ENCODE results near the gene LARP7.

- TF ChIP-seq, protein P1, sequence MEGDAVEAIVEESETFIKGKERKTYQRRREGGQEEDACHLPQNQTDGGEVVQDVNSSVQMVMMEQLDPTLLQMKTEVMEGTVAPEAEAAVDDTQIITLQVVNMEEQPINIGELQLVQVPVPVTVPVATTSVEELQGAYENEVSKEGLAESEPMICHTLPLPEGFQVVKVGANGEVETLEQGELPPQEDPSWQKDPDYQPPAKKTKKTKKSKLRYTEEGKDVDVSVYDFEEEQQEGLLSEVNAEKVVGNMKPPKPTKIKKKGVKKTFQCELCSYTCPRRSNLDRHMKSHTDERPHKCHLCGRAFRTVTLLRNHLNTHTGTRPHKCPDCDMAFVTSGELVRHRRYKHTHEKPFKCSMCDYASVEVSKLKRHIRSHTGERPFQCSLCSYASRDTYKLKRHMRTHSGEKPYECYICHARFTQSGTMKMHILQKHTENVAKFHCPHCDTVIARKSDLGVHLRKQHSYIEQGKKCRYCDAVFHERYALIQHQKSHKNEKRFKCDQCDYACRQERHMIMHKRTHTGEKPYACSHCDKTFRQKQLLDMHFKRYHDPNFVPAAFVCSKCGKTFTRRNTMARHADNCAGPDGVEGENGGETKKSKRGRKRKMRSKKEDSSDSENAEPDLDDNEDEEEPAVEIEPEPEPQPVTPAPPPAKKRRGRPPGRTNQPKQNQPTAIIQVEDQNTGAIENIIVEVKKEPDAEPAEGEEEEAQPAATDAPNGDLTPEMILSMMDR (conservative IDR thresholded peaks at IDR 0.05; ENCODE audit: low read length): no peak
- no peak for TF ChIP-seq EZH2phosphoT487 (IDR thresholded peaks at IDR 0.05; ENCODE audit: borderline replicate concordance)
These were observed 31.2 kb downstream of the LARP7 start for GRCh38 chr4:112668131-112668530.

Measured in Loucy (cell line).